Stimulated activated naive CD4-positive, alpha-beta T cell (primary cell): ENCODE data around the gene CSE1L.
"Not testable (repeated sequence)": the region's sequence is repeated elsewhere in the genome, so short reads cannot be mapped to it uniquely, and the experiment has no call there.

Experiments used
- DNase-seq, 6 experiments: peaks; one replicate each; lab custom pipeline; 2025; lab: John Stamatoyannopoulos, UW

Gene CSE1L

GRCh38 chr20:49063279-49063678 is 17.2 kb downstream of the CSE1L start:
- DNase-seq: no peak

- no peak for DNase-seq
These were observed 28.4 kb downstream of the CSE1L start for GRCh38 chr20:49074521-49074920.

- DNase-seq: no peak
These were observed 32.2 kb downstream of the CSE1L start for GRCh38 chr20:49078310-49078709.

GRCh38 chr20:49082295-49082694 is 36.2 kb downstream of the CSE1L start:
- DNase-seq: not testable (repeated sequence)

- DNase-seq: no peak
These were observed 45.0 kb downstream of the CSE1L start for GRCh38 chr20:49091104-49091503.

- no peak for DNase-seq
These were observed 45.6 kb downstream of the CSE1L start for GRCh38 chr20:49091762-49092161.

GRCh38 chr20:49096203-49096730 is 50.2 kb downstream of the CSE1L start:
- DNase-seq: no peak

GRCh38 chr20:49097159-49097558 is 51.0 kb downstream of the CSE1L start:
- no peak for DNase-seq

GRCh38 chr20:49098136-49098535 is 52.0 kb downstream of the CSE1L start:
- DNase-seq: no peak

GRCh38 chr20:49099011-49099410 is 52.9 kb downstream of the CSE1L start:
- DNase-seq: no peak

- DNase-seq: not testable (repeated sequence)
These were observed 54.2 kb downstream of the CSE1L start for GRCh38 chr20:49100292-49100691.

GRCh38 chr20:49100972-49101371 is 54.9 kb downstream of the CSE1L start:
- DNase-seq: no peak

GRCh38 chr20:49103019-49103418 is 56.9 kb downstream of the CSE1L start:
- DNase-seq: no peak

GRCh38 chr20:49103647-49104364 is 57.7 kb downstream of the CSE1L start:
- DNase-seq: no peak

- DNase-seq: no peak
These were observed 58.2 kb downstream of the CSE1L start for GRCh38 chr20:49104365-49104648.

GRCh38 chr20:49104979-49105547 is 59.0 kb downstream of the CSE1L start:
- DNase-seq: not testable (repeated sequence)

- DNase-seq: no peak
These were observed 60.2 kb downstream of the CSE1L start for GRCh38 chr20:49106328-49106727.

GRCh38 chr20:49110767-49111694 is 64.9 kb downstream of the CSE1L start:
- no peak for DNase-seq

- DNase-seq: no peak
These were observed 66.6 kb downstream of the CSE1L start for GRCh38 chr20:49112596-49113274.

GRCh38 chr20:49115564-49115963 is 69.5 kb downstream of the CSE1L start:
- no peak for DNase-seq

GRCh38 chr20:49118307-49118706 is 72.2 kb downstream of the CSE1L start:
- no peak for DNase-seq

- DNase-seq: no peak
These were observed 73.9 kb downstream of the CSE1L start for GRCh38 chr20:49119988-49120387.
